ENCODE results near the gene SYN1. TPM values are rescaled to one million over a fixed set of nuclear protein-coding genes. Genes with fewer than 3 reads are reported as not detected.

The SYN1 gene
- total RNA-seq, 4 donors from 2014 or later, result 0.16 to 0.41 (median 0.39) TPM

DNA sequence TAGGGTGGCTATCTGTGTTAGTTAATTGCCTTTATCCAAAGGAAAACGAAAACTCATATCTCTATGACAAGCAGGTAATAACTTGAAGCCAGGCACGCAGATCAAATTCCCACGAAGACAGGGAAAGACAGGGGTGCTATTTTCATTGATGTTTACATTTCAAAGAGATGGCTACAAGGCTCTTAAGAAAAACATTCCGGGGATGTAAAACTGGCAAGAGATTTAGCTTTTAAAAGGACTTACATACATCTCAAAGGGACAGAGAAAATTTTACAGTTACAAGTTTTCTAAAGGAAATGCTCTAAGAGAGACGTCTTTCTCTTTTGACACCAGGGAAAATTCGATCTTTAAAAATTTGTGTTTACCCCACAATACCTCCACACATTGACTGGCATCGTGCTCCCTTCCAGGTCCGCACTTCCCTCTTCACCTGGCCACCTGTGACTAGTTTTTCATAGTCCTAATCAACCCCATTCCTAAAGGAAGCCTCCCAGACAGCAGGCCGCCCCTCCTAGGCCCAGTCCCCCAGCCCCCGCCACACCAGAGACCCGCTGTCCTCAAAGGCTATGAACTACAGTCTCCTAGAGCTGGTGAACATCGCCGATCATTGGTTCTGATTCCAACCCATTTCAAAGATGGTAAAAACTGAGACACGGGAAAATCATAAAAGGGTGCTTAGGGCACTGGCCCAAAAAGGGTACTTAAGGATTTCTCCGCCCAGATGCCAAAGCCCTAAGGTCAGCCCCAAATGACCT is 59.3 kb downstream of the SYN1 start:
- H3K4me3 ChIP-seq, result peak overlapping the region in 3 of 4 donors; percentile 52 to 78 (median 61)
- no peaks in the 10 kb centered on the region for H3K27me3 ChIP-seq
- H3K27ac ChIP-seq, result peak overlapping the region; percentile 91 to 95 (median 95)
- H3K9me3 ChIP-seq, result no peaks in the 10 kb centered on the region
- no peak for DNase-seq
- peaks cover 0 to 33% (median 6%) of the 10 kb centered on the region in 4 donors for H3K4me1 ChIP-seq
- TF ChIP-seq POLR2AphosphoS5 (IDR thresholded peaks at IDR 0.05) (no peak), POLR2A (IDR thresholded peaks at IDR 0.05) (no peak), EP300 (IDR thresholded peaks at IDR 0.05; ENCODE audit: low read depth) (no peak)
- TF ChIP-seq, protein P1, sequence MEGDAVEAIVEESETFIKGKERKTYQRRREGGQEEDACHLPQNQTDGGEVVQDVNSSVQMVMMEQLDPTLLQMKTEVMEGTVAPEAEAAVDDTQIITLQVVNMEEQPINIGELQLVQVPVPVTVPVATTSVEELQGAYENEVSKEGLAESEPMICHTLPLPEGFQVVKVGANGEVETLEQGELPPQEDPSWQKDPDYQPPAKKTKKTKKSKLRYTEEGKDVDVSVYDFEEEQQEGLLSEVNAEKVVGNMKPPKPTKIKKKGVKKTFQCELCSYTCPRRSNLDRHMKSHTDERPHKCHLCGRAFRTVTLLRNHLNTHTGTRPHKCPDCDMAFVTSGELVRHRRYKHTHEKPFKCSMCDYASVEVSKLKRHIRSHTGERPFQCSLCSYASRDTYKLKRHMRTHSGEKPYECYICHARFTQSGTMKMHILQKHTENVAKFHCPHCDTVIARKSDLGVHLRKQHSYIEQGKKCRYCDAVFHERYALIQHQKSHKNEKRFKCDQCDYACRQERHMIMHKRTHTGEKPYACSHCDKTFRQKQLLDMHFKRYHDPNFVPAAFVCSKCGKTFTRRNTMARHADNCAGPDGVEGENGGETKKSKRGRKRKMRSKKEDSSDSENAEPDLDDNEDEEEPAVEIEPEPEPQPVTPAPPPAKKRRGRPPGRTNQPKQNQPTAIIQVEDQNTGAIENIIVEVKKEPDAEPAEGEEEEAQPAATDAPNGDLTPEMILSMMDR (IDR thresholded peaks at IDR 0.05), result no peak
- H3K36me3 ChIP-seq, result peaks cover 0 to 5% (median 0%) of the 10 kb centered on the region in 4 donors
- 0 to 43% methylated on average over 1 to 15 of the region's 15 CpGs for WGBS, 2 donors (ENCODE audit: low coverage in 1 of 2)
- intact Hi-C loops (cut with DNase I; ENCODE audit: low total_unique reads), result no loop called here
- in situ Hi-C loops (cut with MboI; ENCODE audit: low pct_ligation_motif_present in 1 of 4, low pct_unique_long_range_greater_than_20kb in 1 of 4, low sequenced_read_pairs in 3 of 4), result loop anchor here in 1 of 4 donors (10.0 kb wide), 1 partner anchor 84 kb away; no protein-coding TSS in a partner anchor

DNA sequence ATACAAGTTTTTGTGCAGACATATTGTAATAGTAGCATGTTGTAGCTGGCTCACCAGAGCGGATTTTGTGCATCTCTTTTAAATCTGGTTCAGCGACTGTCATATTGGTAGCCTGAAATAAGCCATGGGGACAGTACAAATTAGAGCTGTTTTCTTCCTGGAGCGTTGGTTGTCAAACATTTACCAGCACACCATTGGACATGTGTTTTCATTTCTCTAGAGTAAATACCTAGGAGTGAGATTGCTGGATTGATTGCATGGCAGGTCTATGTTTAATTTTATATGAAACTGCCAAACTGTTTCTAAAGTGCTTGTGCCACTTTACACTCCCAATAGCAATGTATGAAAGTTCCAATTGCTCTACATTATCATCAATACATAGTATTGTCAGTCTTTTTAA is 61.2 kb downstream of the SYN1 start:
- 77% methylated on average over 3 of the region's 3 CpGs; no CpG with 5 or more reads in 1 of the 2 donors for WGBS, 2 donors (ENCODE audit: low coverage in 1 of 2)
- intact Hi-C loops (cut with DNase I; ENCODE audit: low total_unique reads), result no loop called here
- H3K4me3 ChIP-seq, result no peak overlapping the region
- TF ChIP-seq EP300 (IDR thresholded peaks at IDR 0.05; ENCODE audit: low read depth) (no peak), POLR2AphosphoS5 (IDR thresholded peaks at IDR 0.05) (no peak), POLR2A (IDR thresholded peaks at IDR 0.05) (no peak)
- TF ChIP-seq, protein P1 (IDR thresholded peaks at IDR 0.05), result no peak
- in situ Hi-C loops (cut with MboI; ENCODE audit: low pct_ligation_motif_present in 1 of 4, low pct_unique_long_range_greater_than_20kb in 1 of 4, low sequenced_read_pairs in 3 of 4), result no loop called here
- H3K27me3 ChIP-seq, result no peaks in the 10 kb centered on the region
- no peaks in the 10 kb centered on the region for H3K9me3 ChIP-seq
- no peak for DNase-seq
- H3K27ac ChIP-seq, result peak overlapping the region; percentile 60 to 95 (median 95)
- peaks cover 0 to 33% (median 6%) of the 10 kb centered on the region in 4 donors for H3K4me1 ChIP-seq
- H3K36me3 ChIP-seq, result no peaks in the 10 kb centered on the region

DNA sequence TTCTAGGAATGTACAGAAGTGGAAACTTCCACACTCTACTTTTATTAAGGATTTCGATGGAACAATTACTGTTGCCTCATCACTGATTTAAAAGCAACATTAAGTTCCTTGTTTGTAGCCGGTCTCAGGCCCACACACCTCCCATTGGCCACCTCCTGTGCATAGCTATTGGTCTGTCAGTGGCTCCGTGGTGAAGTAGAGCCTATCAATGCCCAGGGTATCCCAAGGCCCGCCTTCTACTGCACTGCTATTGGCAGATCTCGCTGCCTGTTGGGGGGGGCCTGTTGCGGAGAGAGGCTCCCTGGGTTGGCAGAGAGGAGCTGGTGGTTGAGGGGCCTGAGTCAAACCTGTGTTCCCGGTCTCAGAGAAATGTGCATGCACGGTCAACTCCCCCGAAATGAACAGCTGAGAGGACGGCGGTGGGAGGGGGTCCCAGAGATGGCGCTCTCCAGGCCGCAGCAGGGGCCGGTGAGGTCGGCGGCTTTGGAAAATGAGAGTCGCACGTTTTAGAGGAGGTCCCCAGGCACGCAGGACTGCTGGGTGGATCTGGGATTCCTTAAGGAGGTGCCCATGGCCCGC is 63.5 kb downstream of the SYN1 start:
- 36% methylated on average over 20 of the region's 20 CpGs; no CpG with 5 or more reads in 1 of the 2 donors for WGBS, 2 donors (ENCODE audit: low coverage in 1 of 2)
- Histone ChIP-seq H3K9me3 (no peaks in the 10 kb centered on the region), H3K4me3 (peak overlapping the region in 3 of 4 donors; percentile 33 to 56 (median 43)), H3K27me3 (no peaks in the 10 kb centered on the region), H3K27ac (peak overlapping the region; percentile 85 to 95 (median 88)), H3K4me1 (peaks cover 0 to 18% (median 1%) of the 10 kb centered on the region in 4 donors), H3K36me3 (no peaks in the 10 kb centered on the region)
- in situ Hi-C loops (cut with MboI; ENCODE audit: low pct_ligation_motif_present in 1 of 4, low pct_unique_long_range_greater_than_20kb in 1 of 4, low sequenced_read_pairs in 3 of 4) (no loop called here), intact Hi-C loops (cut with DNase I; ENCODE audit: low total_unique reads) (no loop called here)
- TF ChIP-seq POLR2A (IDR thresholded peaks at IDR 0.05), result peak; percentile 76
- peak; percentile 65 to 78 (median 67) for TF ChIP-seq POLR2AphosphoS5 (IDR thresholded peaks at IDR 0.05)
- no peak for TF ChIP-seq EP300 (IDR thresholded peaks at IDR 0.05; ENCODE audit: low read depth)
- TF ChIP-seq, protein P1 (IDR thresholded peaks at IDR 0.05), result no peak
- peak; percentile 90 for DNase-seq

DNA sequence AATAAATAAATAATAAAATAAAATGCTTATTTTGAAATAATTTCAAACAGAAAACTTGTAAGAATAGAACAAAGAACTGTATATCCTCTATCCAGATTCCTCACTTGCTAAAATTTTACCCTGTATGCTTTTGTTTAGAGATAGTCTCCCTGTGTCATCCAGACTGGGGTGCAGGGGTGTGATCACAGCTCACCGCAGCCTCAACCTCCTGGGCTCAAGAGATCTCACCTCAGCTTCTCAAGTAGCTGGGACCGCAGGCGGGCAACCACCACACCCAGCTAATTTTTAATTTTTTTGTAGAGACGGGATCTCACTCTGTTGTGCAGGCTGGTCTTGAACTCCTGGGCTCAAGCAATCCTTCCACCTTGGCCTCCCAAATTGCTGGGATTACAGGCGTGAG is 76.2 kb downstream of the SYN1 start:
- no peaks in the 10 kb centered on the region for H3K9me3 ChIP-seq
- intact Hi-C loops (cut with DNase I; ENCODE audit: low total_unique reads), result no loop called here

More for the DNA sequence above, 76.2 kb downstream of the SYN1 start:
- in situ Hi-C loops (cut with MboI; ENCODE audit: low pct_ligation_motif_present in 1 of 4, low pct_unique_long_range_greater_than_20kb in 1 of 4, low sequenced_read_pairs in 3 of 4), result loop anchor here in 2 of 4 donors (25.0 kb wide), 2 partner anchors 219 to 331 kb away; partner anchors contain the start of gene CDK16 (in 1 of the 2)
- Histone ChIP-seq H3K36me3 (no peaks in the 10 kb centered on the region), H3K27ac (no peak overlapping the region), H3K4me1 (peaks cover 0 to 11% (median 4%) of the 10 kb centered on the region in 4 donors), H3K4me3 (no peak overlapping the region), H3K27me3 (no peaks in the 10 kb centered on the region)
- 83% methylated on average over 5 of the region's 5 CpGs; no CpG with 5 or more reads in 1 of the 2 donors for WGBS, 2 donors (ENCODE audit: low coverage in 1 of 2)
- TF ChIP-seq POLR2A (IDR thresholded peaks at IDR 0.05) (no peak), EP300 (IDR thresholded peaks at IDR 0.05; ENCODE audit: low read depth) (no peak), POLR2AphosphoS5 (IDR thresholded peaks at IDR 0.05) (no peak)
- TF ChIP-seq, protein P1 (IDR thresholded peaks at IDR 0.05), result no peak
- DNase-seq, result no peak
